ENCODE data around the gene TTPAL.

The TTPAL gene

GRCh38 chr20:44461142-44461802, 14.4 kb upstream of the TTPAL start:
- TF ChIP-seq CTCF (IDR thresholded peaks at IDR 0.05; ENCODE audit: insufficient read depth, low read depth, low read length, missing control alignments): no peak
- no peak overlapping the region for H3K4me3 ChIP-seq (ENCODE audit: low read length)
- DNase-seq (ENCODE audit: low read depth): no peak

- H3K4me3 ChIP-seq (ENCODE audit: low read length): no peak overlapping the region
- no peak for DNase-seq (ENCODE audit: low read depth)
- no peak for TF ChIP-seq CTCF (IDR thresholded peaks at IDR 0.05; ENCODE audit: insufficient read depth, low read depth, low read length, missing control alignments)
Observed at GRCh38 chr20:44461803-44462174, 13.9 kb upstream of the TTPAL start.

GRCh38 chr20:44463466-44463865, 12.2 kb upstream of the TTPAL start:
- H3K4me3 ChIP-seq (ENCODE audit: low read length): no peak overlapping the region
- no peak for DNase-seq (ENCODE audit: low read depth)
- TF ChIP-seq CTCF (IDR thresholded peaks at IDR 0.05; ENCODE audit: insufficient read depth, low read depth, low read length, missing control alignments): no peak

- no peak overlapping the region for H3K4me3 ChIP-seq (ENCODE audit: low read length)
- no peak for TF ChIP-seq CTCF (IDR thresholded peaks at IDR 0.05; ENCODE audit: insufficient read depth, low read depth, low read length, missing control alignments)
- no peak for DNase-seq (ENCODE audit: low read depth)
Observed at GRCh38 chr20:44464514-44464913, 11.2 kb upstream of the TTPAL start.

- DNase-seq (ENCODE audit: low read depth): peak; percentile 38
- H3K4me3 ChIP-seq (ENCODE audit: low read length): no peak overlapping the region
- TF ChIP-seq CTCF (IDR thresholded peaks at IDR 0.05; ENCODE audit: insufficient read depth, low read depth, low read length, missing control alignments): no peak
Observed at GRCh38 chr20:44465001-44465560, 10.6 kb upstream of the TTPAL start.

GRCh38 chr20:44467289-44467883, 8.3 kb upstream of the TTPAL start:
- H3K4me3 ChIP-seq (ENCODE audit: low read length): no peak overlapping the region
- no peak for TF ChIP-seq CTCF (IDR thresholded peaks at IDR 0.05; ENCODE audit: insufficient read depth, low read depth, low read length, missing control alignments)
- DNase-seq (ENCODE audit: low read depth): no peak

Data from epithelial cell of esophagus (primary cell).